SU-DHL-6 (cell line): ENCODE data around the gene ST7.

Source experiments
- CTCF ChIP-seq: fragments of 200-600 bp; sonication (generic); IDR thresholded peaks from one replicate; pipeline ENCODE4 v1.5.1; 2017; ENCODE audit warnings: antibody characterized with exemption, mild to moderate bottlenecking, low read length, moderate library complexity; ENCODE audit not compliant: insufficient read depth, poor library complexity, severe bottlenecking
- EZH2phosphoT487 ChIP-seq: fragments of 200-600 bp; sonication (generic), shearing (Covaris generic); conservative IDR thresholded peaks from 2 replicates; pipeline ENCODE4 v1.6.1; 2018; ENCODE audit warnings: mild to moderate bottlenecking, antibody characterized with exemption, low read length, moderate library complexity, mixed read lengths

DNA sequence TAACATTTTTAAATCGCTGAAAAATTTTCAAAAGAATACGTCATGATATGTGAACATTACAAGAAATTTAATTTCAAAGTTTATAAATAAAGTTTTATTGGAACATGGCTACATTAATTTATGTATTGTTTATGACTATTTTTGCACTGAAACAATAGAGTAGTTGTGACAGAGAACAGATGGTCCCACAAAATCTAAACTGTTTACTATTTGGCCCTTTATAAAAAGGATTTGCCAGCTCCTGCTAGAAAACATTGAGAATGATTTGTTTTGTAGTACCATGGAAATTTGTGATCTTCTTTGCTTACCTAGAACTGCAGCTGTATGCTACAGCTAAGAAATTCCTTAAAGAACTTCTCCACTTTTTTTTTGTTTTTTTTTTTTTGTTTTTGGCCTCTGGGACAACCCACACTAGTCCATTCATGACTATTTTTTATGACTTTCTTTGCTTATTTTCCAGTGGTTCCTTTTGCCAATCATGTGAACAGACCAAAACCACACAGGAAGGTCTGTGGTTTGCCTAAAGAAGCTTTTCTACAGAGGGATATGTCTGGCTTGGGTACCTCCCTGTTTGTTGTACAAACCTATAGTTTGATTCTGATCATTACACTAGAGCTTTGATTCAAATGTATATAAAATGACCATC, 55.7 kb downstream of the ST7 start:
- TF ChIP-seq CTCF (no peak), EZH2phosphoT487 (no peak)
